SK-N-SH treated with all-trans-retinoic acid at 6 μM for 48 hours (cell line): ENCODE results near the gene ZMIZ1.

Source experiments
- ATAC-seq: fragments of 200-7000 bp; cut with Tn5 transposase; 3 replicates; pipeline ENCODE4 v1.9.1; 2020; ENCODE audit warnings: mild to moderate bottlenecking, moderate library complexity
- ARNTL ChIP-seq: fragments of 450-650 bp; formaldehyde crosslinking; IDR thresholded peaks from 2 replicates; pipeline ENCODE4 v1.5.0; 2020; ENCODE audit warnings: low read depth, mild to moderate bottlenecking, moderate library complexity, borderline replicate concordance
- BACH2 ChIP-seq: fragments of 250-450 bp; sonication (Bioruptor Pico); IDR thresholded peaks from 2 replicates; pipeline ENCODE4 v1.9.0; 2021; ENCODE audit warnings: mild to moderate bottlenecking, borderline replicate concordance
- CREB5 ChIP-seq: fragments of 250-450 bp; sonication (Bioruptor Pico); IDR thresholded peaks from 2 replicates; pipeline ENCODE4 v1.5.1; 2020; ENCODE audit warnings: low read depth, mild to moderate bottlenecking, moderate library complexity
- ESRRG ChIP-seq: fragments of 250-450 bp; sonication (Bioruptor Pico); IDR thresholded peaks from 2 replicates; pipeline ENCODE4 v1.6.1; 2021; ENCODE audit warnings: mild to moderate bottlenecking
- GLIS3 ChIP-seq: fragments of 250-450 bp; sonication (Bioruptor Pico); IDR thresholded peaks from 2 replicates; pipeline ENCODE4 v1.5.0; 2020; ENCODE audit warnings: mild to moderate bottlenecking, moderate library complexity
- OSR1 ChIP-seq: fragments of 250-450 bp; sonication (Bioruptor Pico); IDR thresholded peaks from 2 replicates; pipeline ENCODE4 v1.8.0; 2022; ENCODE audit warnings: moderate library complexity, mild to moderate bottlenecking, inconsistent platforms
- PPARA ChIP-seq: fragments of 250-450 bp; sonication (Bioruptor Pico); IDR thresholded peaks from 2 replicates; pipeline ENCODE4 v1.5.0; 2020; ENCODE audit warnings: mild to moderate bottlenecking, borderline replicate concordance
- RARB ChIP-seq: fragments of 250-450 bp; sonication (Bioruptor Pico); IDR thresholded peaks from 2 replicates; pipeline ENCODE4 v1.8.0; 2021; ENCODE audit warnings: mild to moderate bottlenecking, moderate library complexity
- SNAI2 ChIP-seq: fragments of 250-450 bp; sonication (Bioruptor Pico); IDR thresholded peaks from 2 replicates; pipeline ENCODE4 v1.5.0; 2020; ENCODE audit warnings: mild to moderate bottlenecking, moderate library complexity
- TCF4 ChIP-seq: fragments of 250-450 bp; sonication (Bioruptor Pico); IDR thresholded peaks from 2 replicates; pipeline ENCODE4 v1.8.0; 2021; ENCODE audit warnings: mild to moderate bottlenecking, moderate library complexity, borderline replicate concordance
- ZFP3 ChIP-seq: fragments of 250-450 bp; sonication (Bioruptor Pico); IDR thresholded peaks from 2 replicates; pipeline ENCODE4 v1.5.0; 2020; ENCODE audit warnings: mild to moderate bottlenecking, moderate library complexity
- ZFP30 ChIP-seq: fragments of 450-650 bp; formaldehyde crosslinking; IDR thresholded peaks from 2 replicates; pipeline ENCODE4 v1.5.0; 2022; ENCODE audit warnings: mild to moderate bottlenecking, moderate library complexity
- ZNF565 ChIP-seq: fragments of 450-650 bp; formaldehyde crosslinking; conservative IDR thresholded peaks from 2 replicates; pipeline ENCODE4 v1.5.0; 2020; ENCODE audit warnings: low read depth, mild to moderate bottlenecking, moderate library complexity
- ZNF8 ChIP-seq: fragments of 450-650 bp; formaldehyde crosslinking; IDR thresholded peaks from 2 replicates; pipeline ENCODE4 v1.5.0; 2020; ENCODE audit warnings: mild to moderate bottlenecking, moderate library complexity
- TF ChIP-seq, protein P1 (sequence below): fragments of 250-450 bp; sonication (Bioruptor Pico); IDR thresholded peaks from 2 replicates; pipeline ENCODE4 v1.8.0; 2021; ENCODE audit warnings: low read depth, mild to moderate bottlenecking, moderate library complexity, borderline replicate concordance
- TF ChIP-seq, protein P2 (sequence below): fragments of 250-450 bp; sonication (Bioruptor Pico); IDR thresholded peaks from 2 replicates; pipeline ENCODE4 v1.5.0; 2020; ENCODE audit warnings: mild to moderate bottlenecking, moderate library complexity
- TF ChIP-seq, protein P3 (sequence below): fragments of 250-450 bp; sonication (Bioruptor Pico); IDR thresholded peaks from 2 replicates; pipeline ENCODE4 v1.8.0; 2020; ENCODE audit warnings: mild to moderate bottlenecking, moderate library complexity, borderline replicate concordance

The ZMIZ1 gene

GRCh38 chr10:79148452-79149344, 79.9 kb downstream of the ZMIZ1 start:
- peak; percentile 5 for ATAC-seq

DNA sequence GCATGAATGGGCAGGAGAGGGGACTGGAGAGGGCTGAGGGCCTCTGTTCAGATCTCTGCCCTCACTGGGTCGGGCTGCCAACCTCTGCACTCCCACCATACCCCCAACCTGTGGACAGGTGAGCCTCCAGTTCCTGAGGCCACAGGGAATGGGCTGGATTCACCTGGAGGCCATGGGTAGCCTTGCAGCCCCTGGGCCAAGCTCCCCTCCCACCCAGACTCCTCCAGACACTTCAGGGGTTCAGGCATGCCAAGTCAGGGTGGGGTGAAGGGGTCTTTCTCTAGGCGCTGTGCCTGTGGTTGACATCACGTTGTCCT, 80.5 kb downstream of the ZMIZ1 start:
- ATAC-seq: no peak
- TF ChIP-seq CREB5 (no peak), ZFP3 (no peak), RARB (CRISPR knock-in tag) (no peak), SNAI2 (CRISPR knock-in tag) (no peak), BACH2 (CRISPR knock-in tag) (no peak), ZFP30 (no peak)
- TF ChIP-seq, protein P1, sequence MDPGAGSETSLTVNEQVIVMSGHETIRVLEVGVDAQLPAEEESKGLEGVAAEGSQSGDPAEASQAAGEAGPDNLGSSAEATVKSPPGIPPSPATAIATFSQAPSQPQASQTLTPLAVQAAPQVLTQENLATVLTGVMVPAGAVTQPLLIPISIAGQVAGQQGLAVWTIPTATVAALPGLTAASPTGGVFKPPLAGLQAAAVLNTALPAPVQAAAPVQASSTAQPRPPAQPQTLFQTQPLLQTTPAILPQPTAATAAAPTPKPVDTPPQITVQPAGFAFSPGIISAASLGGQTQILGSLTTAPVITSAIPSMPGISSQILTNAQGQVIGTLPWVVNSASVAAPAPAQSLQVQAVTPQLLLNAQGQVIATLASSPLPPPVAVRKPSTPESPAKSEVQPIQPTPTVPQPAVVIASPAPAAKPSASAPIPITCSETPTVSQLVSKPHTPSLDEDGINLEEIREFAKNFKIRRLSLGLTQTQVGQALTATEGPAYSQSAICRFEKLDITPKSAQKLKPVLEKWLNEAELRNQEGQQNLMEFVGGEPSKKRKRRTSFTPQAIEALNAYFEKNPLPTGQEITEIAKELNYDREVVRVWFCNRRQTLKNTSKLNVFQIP (CRISPR knock-in tag): no peak

More at GRCh38 chr10:79148452-79149344, 79.9 kb downstream of the ZMIZ1 start:
- no peak for TF ChIP-seq GLIS3 (CRISPR knock-in tag)
- no peak for TF ChIP-seq PPARA (CRISPR knock-in tag)
- TF ChIP-seq ARNTL (CRISPR knock-in tag): no peak
- TF ChIP-seq ZFP30: no peak
- TF ChIP-seq OSR1: no peak
- TF ChIP-seq, protein P2, sequence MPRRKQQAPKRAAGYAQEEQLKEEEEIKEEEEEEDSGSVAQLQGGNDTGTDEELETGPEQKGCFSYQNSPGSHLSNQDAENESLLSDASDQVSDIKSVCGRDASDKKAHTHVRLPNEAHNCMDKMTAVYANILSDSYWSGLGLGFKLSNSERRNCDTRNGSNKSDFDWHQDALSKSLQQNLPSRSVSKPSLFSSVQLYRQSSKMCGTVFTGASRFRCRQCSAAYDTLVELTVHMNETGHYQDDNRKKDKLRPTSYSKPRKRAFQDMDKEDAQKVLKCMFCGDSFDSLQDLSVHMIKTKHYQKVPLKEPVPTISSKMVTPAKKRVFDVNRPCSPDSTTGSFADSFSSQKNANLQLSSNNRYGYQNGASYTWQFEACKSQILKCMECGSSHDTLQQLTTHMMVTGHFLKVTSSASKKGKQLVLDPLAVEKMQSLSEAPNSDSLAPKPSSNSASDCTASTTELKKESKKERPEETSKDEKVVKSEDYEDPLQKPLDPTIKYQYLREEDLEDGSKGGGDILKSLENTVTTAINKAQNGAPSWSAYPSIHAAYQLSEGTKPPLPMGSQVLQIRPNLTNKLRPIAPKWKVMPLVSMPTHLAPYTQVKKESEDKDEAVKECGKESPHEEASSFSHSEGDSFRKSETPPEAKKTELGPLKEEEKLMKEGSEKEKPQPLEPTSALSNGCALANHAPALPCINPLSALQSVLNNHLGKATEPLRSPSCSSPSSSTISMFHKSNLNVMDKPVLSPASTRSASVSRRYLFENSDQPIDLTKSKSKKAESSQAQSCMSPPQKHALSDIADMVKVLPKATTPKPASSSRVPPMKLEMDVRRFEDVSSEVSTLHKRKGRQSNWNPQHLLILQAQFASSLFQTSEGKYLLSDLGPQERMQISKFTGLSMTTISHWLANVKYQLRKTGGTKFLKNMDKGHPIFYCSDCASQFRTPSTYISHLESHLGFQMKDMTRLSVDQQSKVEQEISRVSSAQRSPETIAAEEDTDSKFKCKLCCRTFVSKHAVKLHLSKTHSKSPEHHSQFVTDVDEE (CRISPR knock-in tag): no peak
- no peak for TF ChIP-seq SNAI2 (CRISPR knock-in tag)

DNA sequence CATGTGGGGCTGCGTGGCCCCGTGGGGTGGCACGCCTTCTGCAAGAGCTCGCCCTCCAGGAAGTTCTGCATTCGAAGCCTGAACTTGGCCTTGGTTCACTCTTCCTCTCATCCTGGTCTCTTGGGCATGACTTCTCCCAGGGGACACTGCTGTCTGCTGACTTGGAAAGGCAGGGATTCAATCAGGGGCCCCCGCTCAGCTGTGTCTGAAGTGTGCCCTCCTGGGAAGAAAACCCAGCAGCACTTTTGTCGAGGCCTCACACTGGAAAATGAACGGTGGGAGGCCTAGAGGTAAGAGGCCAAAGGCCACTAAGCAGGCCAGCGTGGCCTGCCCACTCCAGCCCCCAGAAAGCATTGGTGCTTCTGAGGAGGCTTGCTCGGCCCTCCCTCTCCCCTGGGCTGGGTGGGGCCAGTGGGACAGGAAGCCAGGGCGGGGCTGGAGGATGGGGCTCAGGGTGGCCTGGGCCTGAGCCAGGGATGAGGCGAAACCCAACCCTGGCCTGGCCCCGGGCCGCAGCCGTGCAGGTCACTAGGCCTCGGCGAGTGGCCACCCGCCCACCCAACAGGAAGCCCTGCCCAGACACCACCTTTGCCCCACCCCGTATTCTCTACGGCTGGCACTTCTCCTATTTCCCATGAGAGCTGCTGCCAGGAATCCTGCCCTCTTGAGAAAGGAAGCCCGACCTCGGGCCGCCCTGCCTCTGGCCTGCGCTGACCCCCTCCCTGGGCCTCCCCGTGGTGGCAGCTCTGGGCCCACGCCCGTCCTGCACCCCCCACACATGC, 81.1 kb downstream of the ZMIZ1 start:
- 0 out of 2 replicates have a peak, but pooled peaks have one; percentile 38 for TF ChIP-seq GLIS3 (CRISPR knock-in tag)
- no peak for TF ChIP-seq ZNF8 (CRISPR knock-in tag)
- peak; percentile 71 for ATAC-seq

DNA sequence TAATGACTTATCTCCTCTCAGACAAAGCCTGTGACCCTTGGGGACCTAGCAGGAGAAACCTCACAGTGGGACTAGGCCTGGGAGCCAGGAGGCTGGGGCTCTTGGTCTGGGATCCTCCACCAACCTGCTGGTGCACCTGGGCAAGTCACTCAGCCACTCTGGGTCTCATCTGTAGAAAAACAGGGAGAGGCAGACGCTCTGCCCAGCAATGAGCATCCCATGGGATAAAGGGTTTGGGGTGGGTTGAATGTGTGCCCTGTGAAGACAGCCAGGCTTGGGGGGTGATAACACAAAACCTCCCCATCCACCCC, 81.6 kb downstream of the ZMIZ1 start:
- TF ChIP-seq ESRRG (CRISPR knock-in tag) (no peak), SNAI2 (CRISPR knock-in tag) (no peak), PPARA (CRISPR knock-in tag) (no peak), ARNTL (CRISPR knock-in tag) (no peak)
- ATAC-seq: peak; percentile 5

DNA sequence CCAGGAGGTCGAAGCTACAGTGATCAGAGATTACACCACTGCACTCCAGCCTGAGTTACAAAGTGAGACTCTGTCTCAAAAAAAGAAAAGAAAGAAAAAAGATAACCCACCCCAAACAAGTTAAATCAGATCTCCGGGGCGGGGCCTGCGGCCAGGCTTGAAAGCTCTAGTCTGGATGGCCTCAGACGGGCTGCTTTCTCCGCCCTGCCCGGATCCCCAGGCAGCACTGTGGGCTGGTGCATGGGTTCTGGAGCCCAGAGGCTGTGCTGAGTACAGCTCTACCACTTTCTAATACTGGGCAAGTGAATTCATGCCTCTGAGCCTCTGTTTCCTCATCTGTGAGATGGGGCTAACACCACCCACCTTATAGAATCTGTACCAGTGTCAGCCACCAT, 83.7 kb downstream of the ZMIZ1 start:
- TF ChIP-seq TCF4 (CRISPR knock-in tag) (no peak), ZNF565 (CRISPR knock-in tag) (no peak), ZNF8 (CRISPR knock-in tag) (no peak)
- TF ChIP-seq, protein P3, sequence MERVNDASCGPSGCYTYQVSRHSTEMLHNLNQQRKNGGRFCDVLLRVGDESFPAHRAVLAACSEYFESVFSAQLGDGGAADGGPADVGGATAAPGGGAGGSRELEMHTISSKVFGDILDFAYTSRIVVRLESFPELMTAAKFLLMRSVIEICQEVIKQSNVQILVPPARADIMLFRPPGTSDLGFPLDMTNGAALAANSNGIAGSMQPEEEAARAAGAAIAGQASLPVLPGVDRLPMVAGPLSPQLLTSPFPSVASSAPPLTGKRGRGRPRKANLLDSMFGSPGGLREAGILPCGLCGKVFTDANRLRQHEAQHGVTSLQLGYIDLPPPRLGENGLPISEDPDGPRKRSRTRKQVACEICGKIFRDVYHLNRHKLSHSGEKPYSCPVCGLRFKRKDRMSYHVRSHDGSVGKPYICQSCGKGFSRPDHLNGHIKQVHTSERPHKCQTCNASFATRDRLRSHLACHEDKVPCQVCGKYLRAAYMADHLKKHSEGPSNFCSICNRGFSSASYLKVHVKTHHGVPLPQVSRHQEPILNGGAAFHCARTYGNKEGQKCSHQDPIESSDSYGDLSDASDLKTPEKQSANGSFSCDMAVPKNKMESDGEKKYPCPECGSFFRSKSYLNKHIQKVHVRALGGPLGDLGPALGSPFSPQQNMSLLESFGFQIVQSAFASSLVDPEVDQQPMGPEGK (CRISPR knock-in tag): no peak
- ATAC-seq: no peak
